Esophagus muscularis mucosa (tissue), 4 donors: ENCODE data around the gene TBC1D13. TPM values are rescaled to one million over a fixed set of nuclear protein-coding genes. Genes with fewer than 3 reads are reported as not detected.
"Not testable (repeated sequence)": the region's sequence is repeated elsewhere in the genome, so short reads cannot be mapped to it uniquely, and the experiment has no call there.

Experiments used
- DNase-seq: peaks from one replicate; pipeline ENCODE4 v3.0.0-alpha.2; 2017; ENCODE audit errors: extremely low spot score
- H3K27ac ChIP-seq, 4 donors: fragments of 200-600 bp; sonication (generic); replicated peaks in 1 of 4; 1 replicate in 3 of 4; 2 replicates in 1 of 4; pipeline ENCODE4 v1.5.1; 2016 to 2019; ENCODE audit warnings: mild to moderate bottlenecking in 1 of 4
- H3K27me3 ChIP-seq, 4 donors: fragments of 200-600 bp; sonication (generic); one replicate each; pipeline versions ENCODE4 v1.5.1 to v1.6.0; 2016 to 2019
- H3K36me3 ChIP-seq, 4 donors: fragments of 200-600 bp; sonication (generic); one replicate each; pipeline ENCODE4 v1.5.1; 2016 to 2019
- H3K4me1 ChIP-seq, 4 donors: fragments of 200-600 bp; sonication (generic); one replicate each; pipeline ENCODE4 v1.5.1; 2016 to 2019
- H3K4me3 ChIP-seq, 4 donors: fragments of 200-600 bp; sonication (generic); 1 replicate in 2 of 4; 2 replicates in 2 of 4; pipeline ENCODE4 v1.5.1; 2016 to 2019; ENCODE audit warnings: mild to moderate bottlenecking in 4 of 4, moderate library complexity in 1 of 4
- H3K9me3 ChIP-seq, 4 donors: fragments of 200-600 bp; sonication (generic); 1 replicate in 3 of 4; 2 replicates in 1 of 4; pipeline ENCODE4 v1.5.1; 2016 to 2019
- EP300 ChIP-seq: sonication (generic); formaldehyde crosslinking; IDR thresholded peaks from one replicate; pipeline ENCODE4 v1.6.1; 2017; ENCODE audit warnings: antibody characterized with exemption
- POLR2A ChIP-seq: fragments of 450-650 bp; IDR thresholded peaks from one replicate; pipeline ENCODE4 v1.6.1; 2017; ENCODE audit warnings: antibody characterized with exemption, moderate library complexity, mild to moderate bottlenecking, low read depth
- POLR2AphosphoS5 ChIP-seq, 2 donors: sonication (generic); formaldehyde crosslinking; IDR thresholded peaks; one replicate each; pipeline ENCODE4 v1.6.1; 2017; ENCODE audit warnings: antibody characterized with exemption in 2 of 2
- WGBS: methylation state at CpG from one replicate; pipeline ENCODE4 v1.1.5; 2018; 5-methylcytosine and 5-hydroxymethylcytosine counted together
- intact Hi-C: fragments of 100-400 bp; cut with DNase I; formaldehyde crosslinking; loops from one replicate; pipeline ENCODE4 v1.15.1; 2023
- total RNA-seq, 4 donors: library from RNA; depleted of rRNA; stranded (reverse); fragments of >200 nt; gene quantifications; one replicate each; pipeline versions ENCODE4 v1.1.0 to v1.2.1, GENCODE V29; 2016
- TF ChIP-seq, protein P1 (sequence below), 3 experiments: fragments of 200-600 bp in 2 of 3; fragments of 450-650 bp in 1 of 3; sonication (generic) in 2 of 3; IDR thresholded peaks; one replicate each; pipeline ENCODE4 v1.5.1; 2017 to 2019; ENCODE audit warnings: antibody characterized with exemption in 3 of 3, mild to moderate bottlenecking in 2 of 3, moderate library complexity in 1 of 3

Gene TBC1D13
- total RNA-seq, 4 donors from 2014 or later: 12.4 to 20.8 (median 16.1) TPM

DNA sequence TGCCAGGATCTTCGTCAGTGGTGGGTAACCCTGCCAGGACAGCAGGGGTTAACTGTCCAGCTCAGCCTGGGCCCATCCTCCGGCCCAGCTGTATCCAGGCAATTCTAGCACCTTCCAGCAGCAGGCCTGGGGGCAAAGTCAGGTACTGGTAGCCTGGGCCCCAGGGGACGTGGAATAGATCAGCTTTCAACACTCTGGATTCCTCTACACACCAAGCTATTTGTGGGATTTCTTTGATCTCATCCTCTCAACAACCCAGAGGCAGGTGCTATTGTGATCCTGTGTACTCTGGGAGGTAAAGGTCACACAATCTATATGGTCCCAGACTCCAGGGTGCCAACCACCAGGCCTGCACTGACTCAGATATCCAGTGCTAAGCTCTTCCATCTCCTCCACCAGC lies 51.3 kb downstream of the TBC1D13 start:
- no peaks in the 10 kb centered on the region for H3K9me3 ChIP-seq
- H3K27me3 ChIP-seq: no peaks in the 10 kb centered on the region
- H3K27ac ChIP-seq: no peak overlapping the region
- intact Hi-C loops: no loop called here
- H3K4me1 ChIP-seq: no peaks in the 10 kb centered on the region
- TF ChIP-seq, protein P1, sequence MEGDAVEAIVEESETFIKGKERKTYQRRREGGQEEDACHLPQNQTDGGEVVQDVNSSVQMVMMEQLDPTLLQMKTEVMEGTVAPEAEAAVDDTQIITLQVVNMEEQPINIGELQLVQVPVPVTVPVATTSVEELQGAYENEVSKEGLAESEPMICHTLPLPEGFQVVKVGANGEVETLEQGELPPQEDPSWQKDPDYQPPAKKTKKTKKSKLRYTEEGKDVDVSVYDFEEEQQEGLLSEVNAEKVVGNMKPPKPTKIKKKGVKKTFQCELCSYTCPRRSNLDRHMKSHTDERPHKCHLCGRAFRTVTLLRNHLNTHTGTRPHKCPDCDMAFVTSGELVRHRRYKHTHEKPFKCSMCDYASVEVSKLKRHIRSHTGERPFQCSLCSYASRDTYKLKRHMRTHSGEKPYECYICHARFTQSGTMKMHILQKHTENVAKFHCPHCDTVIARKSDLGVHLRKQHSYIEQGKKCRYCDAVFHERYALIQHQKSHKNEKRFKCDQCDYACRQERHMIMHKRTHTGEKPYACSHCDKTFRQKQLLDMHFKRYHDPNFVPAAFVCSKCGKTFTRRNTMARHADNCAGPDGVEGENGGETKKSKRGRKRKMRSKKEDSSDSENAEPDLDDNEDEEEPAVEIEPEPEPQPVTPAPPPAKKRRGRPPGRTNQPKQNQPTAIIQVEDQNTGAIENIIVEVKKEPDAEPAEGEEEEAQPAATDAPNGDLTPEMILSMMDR (IDR thresholded peaks at IDR 0.05): no peak
- TF ChIP-seq POLR2A: no peak
- TF ChIP-seq POLR2AphosphoS5 (IDR thresholded peaks at IDR 0.05): no peak
- TF ChIP-seq EP300: no peak
- H3K36me3 ChIP-seq: peaks cover 0 to 65% (median 30%) of the 10 kb centered on the region in 4 donors
- 83% methylated on average over 3 of the region's 3 CpGs for WGBS
- H3K4me3 ChIP-seq: no peak overlapping the region
- DNase-seq: no peak

DNA sequence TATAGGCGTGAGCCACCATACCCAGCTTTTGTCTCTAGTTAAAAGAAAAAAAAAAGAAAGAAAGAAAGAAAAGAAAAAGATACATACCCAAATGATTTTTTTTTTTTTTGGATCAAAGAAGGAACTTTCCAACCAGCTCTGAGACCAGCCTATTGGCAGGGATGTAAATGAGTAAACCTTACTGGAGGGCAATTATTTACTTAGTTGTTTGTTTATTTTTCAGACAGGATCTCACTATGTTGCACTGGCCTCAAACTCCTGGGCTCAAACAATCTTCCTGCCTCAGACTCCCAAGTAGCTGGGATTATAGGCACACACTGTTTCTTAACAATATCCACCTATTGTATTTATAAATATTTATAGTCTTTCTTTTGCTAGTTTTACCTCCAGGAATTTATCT lies 53.5 kb downstream of the TBC1D13 start:
- no peak for DNase-seq
- WGBS: 95% methylated on average over 1 of the region's 1 CpG
- Histone ChIP-seq H3K36me3 (peaks cover 0 to 46% (median 23%) of the 10 kb centered on the region in 4 donors), H3K4me1 (no peaks in the 10 kb centered on the region), H3K9me3 (no peaks in the 10 kb centered on the region), H3K4me3 (no peak overlapping the region), H3K27me3 (no peaks in the 10 kb centered on the region), H3K27ac (no peak overlapping the region)
- TF ChIP-seq POLR2A (no peak), POLR2AphosphoS5 (IDR thresholded peaks at IDR 0.05) (no peak), EP300 (no peak)
- TF ChIP-seq, protein P1 (IDR thresholded peaks at IDR 0.05): no peak
- intact Hi-C loops: no loop called here

DNA sequence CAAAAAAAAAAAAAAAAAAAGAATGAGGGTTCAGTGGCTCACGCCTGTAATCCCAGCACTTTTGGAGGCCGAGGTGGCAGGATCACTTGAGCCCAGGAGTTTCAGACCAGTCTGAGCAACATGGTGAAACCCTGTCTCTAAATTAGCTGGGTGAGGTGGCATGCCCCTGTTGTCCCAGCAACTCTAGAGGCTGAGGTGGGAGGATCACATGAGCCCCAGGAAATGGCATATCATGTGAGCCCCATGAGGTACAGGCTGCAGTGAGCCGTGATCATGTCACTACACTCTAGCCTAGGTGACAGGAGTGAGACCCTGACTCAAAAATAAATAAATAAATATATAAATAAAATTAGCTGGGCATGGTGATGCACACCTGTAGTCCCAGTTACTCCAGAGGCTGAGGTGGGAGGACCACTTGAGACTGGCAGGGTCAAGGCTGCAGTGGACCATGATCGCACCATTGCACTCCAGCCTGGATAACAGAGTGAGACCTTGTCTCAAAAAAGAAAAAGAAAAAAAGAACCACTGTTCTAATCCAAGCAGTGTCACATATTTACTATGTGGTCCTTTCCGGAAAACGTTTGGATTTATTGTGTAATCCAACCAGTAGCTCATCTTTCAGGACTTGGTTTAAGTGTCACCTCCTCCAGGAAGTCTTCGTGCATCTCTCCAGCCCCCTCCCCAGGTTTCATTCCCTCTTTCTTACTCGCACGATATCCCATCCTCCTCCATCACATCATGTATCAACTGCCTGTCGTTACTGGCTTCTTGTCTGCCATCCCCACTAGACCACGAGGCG lies 54.8 kb downstream of the TBC1D13 start:
- no peak overlapping the region for H3K27ac ChIP-seq
- no peak for DNase-seq
- no peak overlapping the region for H3K4me3 ChIP-seq
- no peaks in the 10 kb centered on the region for H3K4me1 ChIP-seq
- peaks cover 0 to 42% (median 20%) of the 10 kb centered on the region in 4 donors for H3K36me3 ChIP-seq
- no peaks in the 10 kb centered on the region for H3K9me3 ChIP-seq
- 89% methylated on average over 12 of the region's 12 CpGs for WGBS
- no peaks in the 10 kb centered on the region for H3K27me3 ChIP-seq
- TF ChIP-seq POLR2AphosphoS5 (IDR thresholded peaks at IDR 0.05): no peak
- no peak for TF ChIP-seq EP300
- TF ChIP-seq POLR2A: no peak
- TF ChIP-seq, protein P1 (IDR thresholded peaks at IDR 0.05): no peak
- intact Hi-C loops: no loop called here

DNA sequence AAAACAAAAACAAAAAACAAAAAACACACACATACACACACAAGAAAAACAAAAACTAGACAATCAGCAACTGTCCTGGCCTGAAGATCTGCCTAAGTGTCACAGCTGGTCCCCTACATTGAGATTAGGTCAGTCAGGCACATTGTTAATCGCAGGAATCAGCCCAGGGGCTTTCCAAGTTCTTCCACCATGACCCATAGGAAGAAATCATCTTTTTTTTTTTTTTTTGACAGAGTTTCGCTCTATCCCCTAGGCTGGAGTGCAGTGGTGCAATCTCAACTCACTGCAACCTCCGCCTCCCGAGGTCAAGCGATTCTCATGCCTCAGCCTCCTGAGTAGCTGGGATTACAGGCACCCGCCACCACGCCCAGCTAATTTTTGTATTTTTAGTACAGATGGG lies 56.1 kb downstream of the TBC1D13 start:
- H3K4me1 ChIP-seq, H3K27me3 ChIP-seq, H3K9me3 ChIP-seq, H3K4me3 ChIP-seq, intact Hi-C loops, DNase-seq, H3K27ac ChIP-seq: not testable (repeated sequence)
- 97% methylated on average over 7 of the region's 7 CpGs for WGBS
- H3K36me3 ChIP-seq: peaks cover 0 to 32% (median 15%) of the 10 kb centered on the region in 4 donors

DNA sequence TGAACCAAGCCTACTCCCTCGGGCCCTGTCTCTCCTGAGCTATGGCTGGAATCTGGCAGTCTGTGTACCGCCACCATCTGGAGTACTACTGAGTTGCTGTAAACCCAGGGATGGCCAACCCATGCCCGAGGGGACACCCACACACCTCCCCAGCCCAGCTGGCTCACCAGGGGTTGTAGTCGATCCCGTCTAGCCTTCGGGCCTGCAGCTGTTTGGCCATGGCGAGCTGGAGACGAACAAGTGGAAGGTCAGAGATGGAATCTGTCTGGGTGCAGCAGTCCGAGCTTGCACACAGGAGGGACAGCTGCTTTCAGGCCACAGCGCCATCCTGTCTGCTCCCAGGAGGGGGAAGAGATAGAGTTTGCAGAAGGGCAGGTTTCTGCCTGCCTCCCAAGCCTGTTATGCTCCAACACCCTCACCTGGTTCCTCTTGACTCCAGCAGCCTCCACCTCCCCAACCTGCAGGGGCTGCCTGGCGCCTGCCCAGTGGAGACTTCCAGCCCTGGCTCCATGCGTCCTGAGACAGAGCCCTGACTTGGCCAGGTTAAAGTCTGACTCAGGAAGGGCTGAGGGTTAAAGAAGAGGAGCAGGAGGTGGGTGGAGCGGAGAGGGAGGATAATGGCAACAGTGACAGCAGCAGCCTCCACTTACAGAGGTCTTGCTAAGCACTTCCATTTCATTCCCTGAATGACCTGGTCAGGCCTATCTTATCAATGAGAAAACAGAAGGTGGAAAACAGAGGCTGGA lies 58.3 kb downstream of the TBC1D13 start:
- H3K9me3 ChIP-seq: no peaks in the 10 kb centered on the region

More for the DNA sequence above, 58.3 kb downstream of the TBC1D13 start:
- no peaks in the 10 kb centered on the region for H3K4me1 ChIP-seq
- H3K27me3 ChIP-seq: no peaks in the 10 kb centered on the region
- no peak for DNase-seq
- H3K36me3 ChIP-seq: peaks cover 0 to 22% (median 14%) of the 10 kb centered on the region in 4 donors
- TF ChIP-seq POLR2AphosphoS5 (IDR thresholded peaks at IDR 0.05): no peak
- no peak for TF ChIP-seq EP300
- TF ChIP-seq, protein P1 (IDR thresholded peaks at IDR 0.05): no peak
- no peak for TF ChIP-seq POLR2A
- H3K27ac ChIP-seq: no peak overlapping the region
- 81% methylated on average over 13 of the region's 13 CpGs for WGBS
- no peak overlapping the region for H3K4me3 ChIP-seq
- intact Hi-C loops: no loop called here
